Nucleus accumbens (tissue), 56 donors: ENCODE data around the gene CHI3L1.

Source experiments
- DNase-seq, 56 donors: peaks; one replicate each; lab custom pipeline; 2025; lab: John Stamatoyannopoulos, UW

CHI3L1 gene

DNA sequence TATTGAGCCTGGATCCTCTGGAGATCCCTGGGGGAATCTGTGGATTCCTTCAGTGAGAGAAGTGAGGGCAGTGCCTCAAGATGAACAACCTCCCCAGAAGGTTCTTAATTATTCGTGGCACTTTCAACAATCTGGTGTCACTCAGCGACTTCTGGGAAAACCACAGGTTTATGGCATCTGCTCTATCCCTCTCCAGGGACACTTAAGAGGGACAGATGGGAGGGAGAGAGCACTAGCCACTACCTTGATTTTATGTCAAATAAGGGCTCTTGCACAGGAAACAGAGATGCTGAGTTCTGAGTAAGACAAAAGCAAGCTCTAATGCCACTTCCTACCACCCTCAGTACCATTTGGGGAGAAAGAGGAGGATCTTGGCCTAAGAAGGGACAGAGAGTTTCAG, 21.2 kb upstream of the CHI3L1 start:
- DNase-seq, result no peak

DNA sequence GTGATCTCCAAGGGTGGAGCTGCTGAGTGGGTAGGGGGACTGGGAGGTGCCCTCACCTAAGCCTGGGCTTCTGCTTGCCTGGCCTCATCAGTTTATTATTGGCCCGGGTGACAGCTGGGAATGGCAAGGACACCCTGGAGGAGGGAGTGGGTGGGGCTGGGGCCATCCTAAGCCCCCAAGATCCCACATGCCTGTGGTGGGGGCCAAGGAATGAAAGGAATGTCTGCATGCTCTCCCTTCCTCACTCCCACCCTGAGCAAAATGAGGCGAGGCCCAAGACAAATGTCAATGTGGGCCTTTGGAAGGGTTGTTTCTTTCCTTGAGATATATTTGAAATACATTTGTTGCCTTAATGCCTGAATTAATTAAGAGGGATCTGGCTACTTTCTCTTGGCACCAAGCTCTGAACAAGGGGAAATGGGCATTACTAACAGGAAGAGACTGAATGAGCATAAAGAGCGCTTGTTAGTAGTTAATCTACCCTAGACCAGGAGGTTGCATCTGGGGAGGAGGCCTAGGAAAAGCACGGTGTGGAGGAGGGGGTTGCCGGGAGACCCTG, 19.7 kb upstream of the CHI3L1 start:
- DNase-seq, result no peak

DNA sequence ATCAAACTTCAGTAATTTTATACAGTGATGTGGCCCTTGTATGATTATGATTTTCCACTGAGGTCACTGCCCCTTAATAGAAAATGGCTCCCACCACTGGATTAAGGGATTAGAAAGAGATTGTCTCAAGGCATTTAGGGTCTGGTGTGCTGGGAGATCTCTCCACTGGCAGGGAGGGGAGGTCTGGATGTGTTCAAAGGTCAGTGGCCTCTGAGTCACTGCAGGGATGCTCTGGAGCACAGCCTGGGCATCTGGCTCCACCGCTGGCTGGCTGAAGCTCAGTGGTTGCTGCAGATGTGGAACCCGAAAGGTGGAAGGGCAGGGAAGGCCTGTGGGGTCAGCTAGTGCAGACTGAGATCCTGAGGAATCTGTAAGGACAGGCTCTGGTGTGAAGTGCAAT, 18.3 kb upstream of the CHI3L1 start:
- DNase-seq, result no peak

DNA sequence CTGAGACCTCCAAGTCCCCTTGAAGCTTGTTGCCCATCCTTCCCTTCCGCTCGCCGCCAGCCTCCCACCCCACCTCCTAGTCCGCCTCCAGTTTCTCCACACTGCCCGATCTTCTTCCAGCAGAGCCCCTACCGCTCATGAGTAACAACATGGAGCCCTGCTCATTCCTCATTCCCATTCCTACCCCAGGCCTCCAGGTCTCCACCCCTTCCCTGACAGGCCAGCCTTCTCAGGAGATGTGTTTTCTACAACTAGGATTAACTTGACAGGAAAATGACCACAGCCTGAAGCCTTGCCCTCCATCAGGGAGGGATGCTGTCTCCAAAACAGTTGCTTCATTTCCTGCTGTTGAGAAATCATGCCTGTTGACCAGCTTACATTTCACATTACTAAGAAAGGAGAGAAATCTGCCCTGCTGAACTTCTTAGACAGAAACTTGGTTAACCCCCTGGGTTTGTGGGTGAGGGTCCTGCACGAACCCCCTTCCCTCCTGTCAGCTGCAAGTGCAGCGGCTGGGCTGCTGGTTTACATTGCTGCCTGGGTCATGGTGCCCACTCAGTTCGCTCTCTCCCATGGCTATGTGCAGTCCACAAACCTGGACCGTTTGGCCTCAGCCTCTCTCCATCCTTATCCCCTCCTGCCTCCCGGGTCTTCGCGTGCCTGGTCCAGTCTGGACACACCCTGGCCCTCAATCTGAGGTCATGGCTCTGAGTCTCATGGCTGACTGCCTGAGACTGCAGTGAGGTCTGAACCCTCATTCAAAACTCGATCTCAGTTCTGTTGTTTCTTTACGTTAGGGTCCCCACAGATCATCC, 16.1 kb upstream of the CHI3L1 start:
- peak in 5 of 56 donors; percentile 12 to 35 (median 26) for DNase-seq

DNA sequence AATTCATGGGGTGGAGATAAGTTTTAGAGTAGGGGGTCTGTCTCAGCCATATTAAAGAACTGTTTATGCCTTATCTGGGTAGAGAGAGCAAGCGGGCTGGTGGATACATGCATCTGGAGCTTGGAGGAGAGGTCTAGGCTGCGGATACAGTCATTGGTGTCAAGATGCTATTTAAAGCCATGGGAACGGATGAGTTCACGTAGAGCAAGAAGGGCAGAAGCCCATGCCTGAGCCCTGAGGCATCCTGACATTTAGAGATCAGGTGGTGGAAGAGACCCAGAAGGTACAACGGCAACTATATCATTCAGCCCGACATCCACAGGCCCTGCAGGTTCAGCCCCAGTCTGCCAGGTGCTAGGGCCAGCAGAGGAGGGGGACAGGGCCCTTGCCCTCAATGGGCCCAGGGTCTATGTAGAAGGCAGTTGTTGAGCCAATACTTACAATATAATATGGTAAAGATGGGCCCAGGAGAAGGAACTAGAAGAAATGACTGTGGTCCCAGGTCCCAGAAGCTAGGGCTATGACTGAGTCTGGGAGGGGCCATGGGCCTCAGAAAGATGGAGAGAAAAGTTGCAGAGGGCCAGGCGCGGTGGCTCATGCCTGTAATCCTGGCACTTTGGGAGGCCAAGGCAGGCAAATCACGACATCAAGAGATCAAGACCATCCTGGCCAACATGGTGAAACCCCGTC, 15.2 kb upstream of the CHI3L1 start:
- DNase-seq, result no peak

- DNase-seq, result no peak
These were observed 14.4 kb upstream of the CHI3L1 start for GRCh38 chr1:203200916-203201315.

- no peak for DNase-seq
These were observed 13.5 kb upstream of the CHI3L1 start for GRCh38 chr1:203199816-203200571.

GRCh38 chr1:203199481-203199815, 12.9 kb upstream of the CHI3L1 start:
- DNase-seq, result no peak

DNA sequence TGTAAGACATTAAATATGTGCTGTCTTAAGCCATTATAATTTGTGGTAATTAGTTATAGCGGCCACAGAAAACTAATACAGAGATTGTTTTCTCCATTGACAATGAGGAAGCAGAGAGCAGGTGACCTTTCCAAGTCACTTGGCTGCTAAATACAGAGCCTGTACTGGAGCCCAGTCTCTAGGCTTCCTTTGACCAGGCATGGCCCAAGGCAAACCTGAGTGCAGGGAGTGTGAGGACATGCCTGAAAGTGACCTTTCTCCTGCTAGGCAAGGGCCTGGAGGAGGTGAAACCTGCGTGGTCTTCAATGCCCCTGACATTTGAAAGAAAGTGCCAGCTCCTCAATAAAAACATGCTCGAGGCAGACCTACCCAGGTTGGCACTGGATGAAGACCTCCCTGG, 12.5 kb upstream of the CHI3L1 start:
- DNase-seq, result no peak

DNA sequence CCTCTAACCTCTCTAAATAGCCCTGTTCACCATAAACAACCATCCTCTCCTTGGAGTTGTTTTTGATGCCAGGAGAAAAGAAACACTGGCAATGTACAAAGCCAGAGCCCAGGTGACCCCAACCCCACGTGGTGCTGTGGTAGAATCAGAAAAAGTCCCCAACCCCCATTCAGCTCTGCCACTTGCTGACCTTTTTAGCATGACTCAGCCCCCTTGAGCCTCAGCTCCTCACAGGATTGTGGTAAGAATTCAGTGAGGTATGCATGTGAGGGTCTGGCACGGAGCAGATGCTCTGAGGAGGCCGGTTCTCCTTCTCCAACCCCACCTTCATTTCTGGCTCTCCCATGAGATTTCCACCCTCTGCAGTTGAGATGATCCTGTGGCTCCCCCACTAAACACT, 11.1 kb upstream of the CHI3L1 start:
- DNase-seq, result no peak

- DNase-seq, result no peak
These were observed 9.9 kb upstream of the CHI3L1 start for GRCh38 chr1:203196371-203196770.

GRCh38 chr1:203190949-203191348, 4.4 kb upstream of the CHI3L1 start:
- DNase-seq, result no peak

- DNase-seq, result peak in 3 of 56 donors; percentile 20 to 29 (median 20)
These were observed 3.4 kb upstream of the CHI3L1 start for GRCh38 chr1:203189951-203190352.

DNA sequence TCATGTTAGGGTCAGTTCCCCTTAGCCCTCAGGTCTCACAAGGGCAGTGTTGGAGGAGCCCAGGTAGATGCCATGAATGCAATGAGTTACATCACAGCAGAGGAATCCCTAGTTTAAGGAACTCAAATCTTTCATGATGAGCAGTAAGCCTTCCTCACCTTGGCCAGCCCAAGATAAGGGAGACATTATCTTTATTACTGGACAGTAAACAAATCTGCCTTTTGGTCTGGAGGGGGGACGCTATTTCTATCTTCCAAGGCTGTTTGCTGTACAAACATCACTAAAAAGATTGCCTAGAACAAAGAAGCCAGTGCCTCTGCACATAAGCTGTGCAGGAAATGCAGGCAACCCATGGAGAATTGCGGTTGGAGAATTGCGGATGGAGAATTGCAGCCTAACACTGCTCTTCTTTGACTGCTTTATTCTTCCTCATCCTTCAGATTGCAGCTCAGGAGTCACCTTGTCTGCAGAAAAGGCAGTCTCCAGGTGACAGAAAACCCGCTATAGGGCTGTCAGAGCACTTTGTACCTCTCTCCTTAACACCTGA, 2.3 kb upstream of the CHI3L1 start:
- DNase-seq, result no peak

GRCh38 chr1:203187689-203188264, 1.3 kb upstream of the CHI3L1 start:
- DNase-seq, result peak in 1 of 56 donors; percentile 34

DNA sequence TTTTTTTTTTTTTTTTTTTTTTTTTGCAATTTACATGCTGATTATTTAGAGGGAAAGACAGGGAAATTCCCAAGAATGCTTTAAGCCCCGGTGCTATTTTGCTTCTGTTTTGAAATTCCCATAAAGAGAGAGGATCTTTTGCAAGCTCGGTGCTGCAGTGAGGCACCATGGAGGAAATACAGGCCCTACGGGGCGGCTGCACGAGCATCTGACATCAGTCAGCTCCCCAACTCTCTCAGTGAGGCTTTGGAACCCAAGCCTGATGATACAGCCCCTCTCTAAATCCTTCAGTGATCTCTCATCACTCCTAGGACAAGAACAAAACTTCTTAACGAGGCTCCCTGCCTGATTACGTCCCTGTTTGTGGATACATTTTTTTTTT, 791 bp upstream of the CHI3L1 start:
- peak in 2 of 56 donors; percentile 34 to 43 for DNase-seq

DNA sequence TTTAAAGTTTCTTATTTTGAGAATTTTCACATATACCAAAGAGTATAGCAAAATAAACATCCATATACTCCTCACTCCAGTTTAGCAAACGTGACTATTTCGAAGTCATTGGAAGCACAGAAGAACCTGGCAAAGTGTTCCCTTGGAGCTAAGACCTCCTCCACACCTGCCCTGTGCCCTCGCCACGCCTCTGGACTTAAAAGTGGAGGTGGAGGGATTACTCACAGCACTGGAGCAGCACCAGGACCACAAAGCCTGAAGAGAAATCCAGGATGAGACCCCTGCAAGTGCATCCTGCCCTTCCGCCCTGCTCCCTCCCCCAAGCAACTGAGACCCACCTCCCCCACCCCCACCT, 436 bp downstream of the CHI3L1 start:
- DNase-seq, result no peak

GRCh38 chr1:203185585-203185984, 919 bp downstream of the CHI3L1 start:
- DNase-seq, result no peak

- DNase-seq, result peak in 1 of 56 donors; percentile 31
These were observed 1.4 kb downstream of the CHI3L1 start for GRCh38 chr1:203185061-203185461.

DNA sequence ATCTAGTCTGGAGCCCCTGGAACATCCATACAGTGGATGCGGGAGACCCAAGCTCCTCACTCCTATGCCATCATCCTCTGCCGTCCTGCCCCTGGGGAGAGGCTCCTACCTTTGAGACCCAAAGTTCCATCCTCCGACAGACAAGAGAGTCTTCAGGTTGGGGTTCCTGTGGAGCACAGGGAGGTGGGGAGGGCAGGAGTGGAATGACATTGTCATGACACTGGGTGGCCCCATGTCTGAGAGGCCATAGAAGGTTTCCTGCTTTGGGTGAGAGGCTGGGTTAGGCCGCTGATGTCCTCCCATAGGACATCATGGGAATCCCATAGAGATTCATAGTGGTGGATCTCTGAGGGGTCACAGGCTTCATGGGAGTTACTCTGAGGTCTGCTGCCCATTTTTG, 2.0 kb downstream of the CHI3L1 start:
- no peak for DNase-seq

GRCh38 chr1:203183828-203184227, 2.7 kb downstream of the CHI3L1 start:
- no peak for DNase-seq
